GM12878 (cell line): ENCODE results near the gene TTC29. TPM values are rescaled to one million over a fixed set of nuclear protein-coding genes. Genes with fewer than 3 reads are reported as not detected.

Source experiments
- ATAC-seq: fragments of 200-7000 bp; cut with Tn5 transposase; 3 replicates; pipeline ENCODE4 v1.9.1; 2020; ENCODE audit warnings: mild to moderate bottlenecking, moderate library complexity
- BruUV-seq: library from RNA; stranded (reverse); fragments of 400-500 nt; replicated peaks from 2 replicates; lab custom pipeline; 2021; lab: Mats Ljungman, UMichigan
- CTCF ChIA-PET: fragments of 300-600 bp; sonication (Branson Sonifier 250); formaldehyde crosslinking; extraction: SDS; loops from one replicate; lab custom pipeline; 2021; ENCODE audit warnings: inconsistent platforms; lab: Yijun Ruan, JAX
- POLR2A ChIA-PET: fragments of 350-600 bp; formaldehyde crosslinking; extraction: SDS; loops from one replicate; lab custom pipeline; 2021; ENCODE audit warnings: inconsistent platforms; lab: Charles Lee
- RAD21 ChIA-PET: fragments of 300-600 bp; sonication (Branson Sonifier 250); formaldehyde crosslinking; loops from one replicate; lab custom pipeline; 2023; ENCODE audit warnings: antibody characterized with exemption; ENCODE audit not compliant: unreplicated experiment; lab: Charles Lee
- SMC1A ChIA-PET: fragments of 300-600 bp; sonication (Branson Sonifier 250); formaldehyde crosslinking; loops from one replicate; lab custom pipeline; 2023; ENCODE audit not compliant: unreplicated experiment, uncharacterized antibody; lab: Charles Lee
- DNase-seq: peaks from one replicate; pipeline ENCODE4 v3.0.0-alpha.2; 2011; ENCODE audit warnings: low read depth, low spot score
- FAIRE-seq: peaks from 3 replicates; lab custom pipeline; 2011; peaks lifted over from hg19 to GRCh38; lab: Jason Lieb, UNC
- H2AFZ ChIP-seq: 2 replicates; pipeline ENCODE4 v1.6.0; 2011; ENCODE audit warnings: low read depth, low read length, control low read depth; ENCODE audit not compliant: control insufficient read depth
- H3K27ac ChIP-seq: 2 replicates; pipeline ENCODE4 v1.5.1; 2011; ENCODE audit warnings: control low read depth; ENCODE audit not compliant: control insufficient read depth, insufficient read depth
- H3K27me3 ChIP-seq, 2 experiments: replicated peaks in 1 of 2; 2 replicates each; pipeline versions ENCODE4 v1.6.0 to v1.6.1; 2011; ENCODE audit warnings: low read length in 1 of 2; ENCODE audit not compliant: control insufficient read depth in 2 of 2, insufficient read depth in 2 of 2
- H3K36me3 ChIP-seq, 2 experiments: 2 replicates each; pipeline ENCODE4 v1.5.1; 2011; ENCODE audit warnings: low read length in 1 of 2; ENCODE audit not compliant: control insufficient read depth in 2 of 2, insufficient read depth in 2 of 2
- H3K4me1 ChIP-seq: 2 replicates; pipeline ENCODE4 v1.6.1; 2011; ENCODE audit warnings: mild to moderate bottlenecking, low read length, moderate library complexity, mixed read lengths; ENCODE audit not compliant: control insufficient read depth, insufficient read depth
- H3K4me2 ChIP-seq: 2 replicates; pipeline ENCODE4 v1.6.0; 2011; ENCODE audit warnings: control low read depth; ENCODE audit not compliant: control insufficient read depth, insufficient read depth
- H3K4me3 ChIP-seq: fragments of 200-600 bp; sonication (generic); 2 replicates; pipeline ENCODE4 v1.5.1; 2016
- H3K79me2 ChIP-seq: 2 replicates; pipeline ENCODE4 v1.6.0; 2011; ENCODE audit warnings: low read length; ENCODE audit not compliant: control insufficient read depth, insufficient read depth
- H3K9ac ChIP-seq: 2 replicates; pipeline ENCODE4 v1.8.0; 2011; ENCODE audit warnings: low read length, control low read depth, mixed read lengths; ENCODE audit not compliant: control insufficient read depth, insufficient read depth
- H3K9me3 ChIP-seq: replicated peaks from 3 replicates; pipeline ENCODE4 v1.5.1; 2011; ENCODE audit warnings: mild to moderate bottlenecking, low read length; ENCODE audit not compliant: control insufficient read depth, insufficient read depth
- H4K20me1 ChIP-seq: 2 replicates; pipeline ENCODE4 v1.6.0; 2011; ENCODE audit not compliant: control insufficient read depth, insufficient read depth
- ASH2L ChIP-seq: fragments of 300-600, 200-600 bp; sonication (generic); IDR thresholded peaks from 2 replicates; pipeline ENCODE4 v1.6.1; 2017; ENCODE audit warnings: low read depth, mild to moderate bottlenecking, borderline replicate concordance
- CREM ChIP-seq: IDR thresholded peaks from 2 replicates; pipeline ENCODE4 v1.6.1; 2014; ENCODE audit warnings: antibody characterized with exemption, low read depth
- EZH2 ChIP-seq: IDR thresholded peaks from 2 replicates; pipeline ENCODE4 v1.6.1; 2012; ENCODE audit warnings: low read depth, mild to moderate bottlenecking, control low read depth, inconsistent platforms, low read length, borderline replicate concordance; ENCODE audit not compliant: control insufficient read depth
- HCFC1 ChIP-seq: fragments of 150-350 bp; IDR thresholded peaks from 2 replicates; pipeline ENCODE4 v1.6.1; 2014; ENCODE audit warnings: low read length
- HDGF ChIP-seq: fragments of 450-650 bp; IDR thresholded peaks from 2 replicates; pipeline ENCODE4 v1.6.1; 2016; ENCODE audit warnings: antibody characterized with exemption
- NFIC ChIP-seq: IDR thresholded peaks from 2 replicates; pipeline ENCODE4 v1.6.1; 2012; ENCODE audit warnings: low read depth, mild to moderate bottlenecking, inconsistent platforms, low read length, moderate library complexity
- RBBP5 ChIP-seq: fragments of 200-600 bp; sonication (generic); conservative IDR thresholded peaks from 2 replicates; pipeline ENCODE4 v1.6.1; 2016
- SIN3A ChIP-seq: IDR thresholded peaks from 2 replicates; pipeline ENCODE4 v1.6.1; 2012; ENCODE audit warnings: low read depth, low read length, improper control_type of control experiment
- TCF3 ChIP-seq: IDR thresholded peaks from 2 replicates; pipeline ENCODE4 v1.6.1; 2012; ENCODE audit warnings: low read depth, mild to moderate bottlenecking, low read length, borderline replicate concordance; ENCODE audit not compliant: insufficient read depth
- WGBS: methylation state at CpG from one replicate; pipeline ENCODE4 v1.1.6; 2016; ENCODE audit warnings: low lambda C conversion rate; ENCODE audit not compliant: insufficient replicate concordance, insufficient coverage; ENCODE audit errors: missing lambda C conversion rate; 5-methylcytosine and 5-hydroxymethylcytosine counted together
- in situ Hi-C: fragments of 300-500 bp; cut with MboI; formaldehyde crosslinking; loops from 9 replicates; pipeline ENCODE4 v1.14.3; 2018; ENCODE audit warnings: mixed read lengths
- intact Hi-C: fragments of 100-400 bp; cut with micrococcal nuclease; formaldehyde crosslinking; loops from one replicate; pipeline ENCODE4 v1.14.2; 2022; ENCODE audit not compliant: unreplicated experiment
- polyA plus RNA-seq, 11 experiments: library from polyadenylated mRNA; depleted of rRNA in 4 of 11; unstranded in 6 of 11; stranded (reverse) in 5 of 11; fragments of >200 nt; fragmentation: Nextera tagmentation in 4 of 11; fragmentation: Illumina TruSeq in 1 of 11; extraction: Ambion mirVana in 4 of 11; extraction: Trizol in 1 of 11; gene quantifications; 1 replicate in 1 of 11; 2 replicates in 10 of 11; pipeline versions ENCODE4 v1.2.1 to v1.2.3, GENCODE V29; 2011 to 2016; ENCODE audit warnings: inconsistent platforms in 2 of 11, missing spikeins in 2 of 11, low read depth in 1 of 11
- total RNA-seq, 4 experiments: library from RNA; depleted of rRNA in 3 of 4; stranded (reverse); fragments of >200 nt in 3 of 4; fragmentation: Illumina TruSeq in 1 of 4; extraction: Trizol in 1 of 4; gene quantifications; 2 replicates each; pipeline versions ENCODE4 v1.2.1 to v1.2.3, GENCODE V29; 2013 to 2021
- TF ChIP-seq, protein P1 (sequence below), 3 experiments: IDR thresholded peaks in 2 of 3; conservative IDR thresholded peaks in 1 of 3; 2 replicates each; pipeline ENCODE4 v1.5.1; 2011; ENCODE audit warnings: low read depth in 3 of 3, low read length in 3 of 3, mild to moderate bottlenecking in 3 of 3, control low read depth in 2 of 3, moderate library complexity in 2 of 3, inconsistent platforms in 1 of 3, mixed read lengths in 1 of 3; ENCODE audit not compliant: control insufficient read depth in 2 of 3, insufficient read depth in 1 of 3; ENCODE audit errors: extremely low read depth in 1 of 3
- TF ChIP-seq, protein P2 (sequence below): fragments of 450-650 bp; IDR thresholded peaks from 2 replicates; pipeline ENCODE4 v1.6.1; 2018; ENCODE audit warnings: mild to moderate bottlenecking, low read depth, moderate library complexity; ENCODE audit not compliant: partially characterized antibody
- TF ChIP-seq, protein P3 (sequence below): fragments of 450-650 bp; IDR thresholded peaks from 2 replicates; pipeline ENCODE4 v1.6.1; 2017; ENCODE audit warnings: mild to moderate bottlenecking, moderate library complexity
- TF ChIP-seq, protein P4 (sequence below): fragments of 150-350 bp; IDR thresholded peaks from 2 replicates; pipeline ENCODE4 v1.6.1; 2016; ENCODE audit warnings: low read depth, low read length

TTC29 gene
- total and polyA plus RNA-seq, 10 of the 15 experiments (the other 5 are each of a cell fraction or from before 2014, with no cell fraction given) = not detected

DNA sequence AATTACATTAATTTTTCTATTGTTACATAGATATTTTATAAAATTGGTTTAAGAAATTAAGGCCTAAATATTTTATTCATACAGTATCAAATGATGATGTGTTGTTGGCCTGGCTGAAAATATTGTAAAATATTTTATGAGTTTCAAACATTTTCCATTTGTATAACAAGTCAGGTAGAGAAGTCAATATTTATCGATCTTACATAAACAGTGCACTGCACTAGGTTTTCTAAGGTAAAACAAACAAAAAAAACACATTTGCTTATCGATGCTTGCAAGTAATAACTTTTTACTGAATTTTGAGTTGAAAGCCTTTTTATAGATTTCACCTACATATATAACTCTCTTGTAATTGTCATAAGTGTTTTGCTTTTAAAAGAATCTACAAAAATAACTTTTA, 7.2 kb upstream of the TTC29 start:
- Histone ChIP-seq H3K9ac (no peak overlapping the region), H3K4me3 (no peak overlapping the region), H3K36me3 (no peaks in the 10 kb centered on the region), H2AFZ (no peak overlapping the region), H3K27ac (no peak overlapping the region), H4K20me1 (no peaks in the 10 kb centered on the region), H3K79me2 (no peaks in the 10 kb centered on the region), H3K27me3 (no peaks in the 10 kb centered on the region), H3K4me2 (no peak overlapping the region), H3K4me1 (no peaks in the 10 kb centered on the region), H3K9me3 (no peaks in the 10 kb centered on the region)
- DNase-seq (no peak), ATAC-seq (no peak), FAIRE-seq (no peak)
- intact Hi-C loops = no loop called here
- RAD21 ChIA-PET = no interaction called here
- BruUV-seq = no TSS peak
- TF ChIP-seq SIN3A = no peak
- no peak for TF ChIP-seq ASH2L
- TF ChIP-seq, protein P1, sequence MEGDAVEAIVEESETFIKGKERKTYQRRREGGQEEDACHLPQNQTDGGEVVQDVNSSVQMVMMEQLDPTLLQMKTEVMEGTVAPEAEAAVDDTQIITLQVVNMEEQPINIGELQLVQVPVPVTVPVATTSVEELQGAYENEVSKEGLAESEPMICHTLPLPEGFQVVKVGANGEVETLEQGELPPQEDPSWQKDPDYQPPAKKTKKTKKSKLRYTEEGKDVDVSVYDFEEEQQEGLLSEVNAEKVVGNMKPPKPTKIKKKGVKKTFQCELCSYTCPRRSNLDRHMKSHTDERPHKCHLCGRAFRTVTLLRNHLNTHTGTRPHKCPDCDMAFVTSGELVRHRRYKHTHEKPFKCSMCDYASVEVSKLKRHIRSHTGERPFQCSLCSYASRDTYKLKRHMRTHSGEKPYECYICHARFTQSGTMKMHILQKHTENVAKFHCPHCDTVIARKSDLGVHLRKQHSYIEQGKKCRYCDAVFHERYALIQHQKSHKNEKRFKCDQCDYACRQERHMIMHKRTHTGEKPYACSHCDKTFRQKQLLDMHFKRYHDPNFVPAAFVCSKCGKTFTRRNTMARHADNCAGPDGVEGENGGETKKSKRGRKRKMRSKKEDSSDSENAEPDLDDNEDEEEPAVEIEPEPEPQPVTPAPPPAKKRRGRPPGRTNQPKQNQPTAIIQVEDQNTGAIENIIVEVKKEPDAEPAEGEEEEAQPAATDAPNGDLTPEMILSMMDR (IDR thresholded peaks at IDR 0.05 in 2 of 3, conservative IDR thresholded peaks at IDR 0.05 in 1 of 3; ENCODE audit: control insufficient read depth in 2 of 3, extremely low read depth in 1 of 3, insufficient read depth in 1 of 3, low read depth in 3 of 3, low read length in 3 of 3) = no peak
- TF ChIP-seq, protein P2, sequence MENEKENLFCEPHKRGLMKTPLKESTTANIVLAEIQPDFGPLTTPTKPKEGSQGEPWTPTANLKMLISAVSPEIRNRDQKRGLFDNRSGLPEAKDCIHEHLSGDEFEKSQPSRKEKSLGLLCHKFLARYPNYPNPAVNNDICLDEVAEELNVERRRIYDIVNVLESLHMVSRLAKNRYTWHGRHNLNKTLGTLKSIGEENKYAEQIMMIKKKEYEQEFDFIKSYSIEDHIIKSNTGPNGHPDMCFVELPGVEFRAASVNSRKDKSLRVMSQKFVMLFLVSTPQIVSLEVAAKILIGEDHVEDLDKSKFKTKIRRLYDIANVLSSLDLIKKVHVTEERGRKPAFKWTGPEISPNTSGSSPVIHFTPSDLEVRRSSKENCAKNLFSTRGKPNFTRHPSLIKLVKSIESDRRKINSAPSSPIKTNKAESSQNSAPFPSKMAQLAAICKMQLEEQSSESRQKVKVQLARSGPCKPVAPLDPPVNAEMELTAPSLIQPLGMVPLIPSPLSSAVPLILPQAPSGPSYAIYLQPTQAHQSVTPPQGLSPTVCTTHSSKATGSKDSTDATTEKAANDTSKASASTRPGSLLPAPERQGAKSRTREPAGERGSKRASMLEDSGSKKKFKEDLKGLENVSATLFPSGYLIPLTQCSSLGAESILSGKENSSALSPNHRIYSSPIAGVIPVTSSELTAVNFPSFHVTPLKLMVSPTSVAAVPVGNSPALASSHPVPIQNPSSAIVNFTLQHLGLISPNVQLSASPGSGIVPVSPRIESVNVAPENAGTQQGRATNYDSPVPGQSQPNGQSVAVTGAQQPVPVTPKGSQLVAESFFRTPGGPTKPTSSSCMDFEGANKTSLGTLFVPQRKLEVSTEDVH = no peak
- TF ChIP-seq, protein P3, sequence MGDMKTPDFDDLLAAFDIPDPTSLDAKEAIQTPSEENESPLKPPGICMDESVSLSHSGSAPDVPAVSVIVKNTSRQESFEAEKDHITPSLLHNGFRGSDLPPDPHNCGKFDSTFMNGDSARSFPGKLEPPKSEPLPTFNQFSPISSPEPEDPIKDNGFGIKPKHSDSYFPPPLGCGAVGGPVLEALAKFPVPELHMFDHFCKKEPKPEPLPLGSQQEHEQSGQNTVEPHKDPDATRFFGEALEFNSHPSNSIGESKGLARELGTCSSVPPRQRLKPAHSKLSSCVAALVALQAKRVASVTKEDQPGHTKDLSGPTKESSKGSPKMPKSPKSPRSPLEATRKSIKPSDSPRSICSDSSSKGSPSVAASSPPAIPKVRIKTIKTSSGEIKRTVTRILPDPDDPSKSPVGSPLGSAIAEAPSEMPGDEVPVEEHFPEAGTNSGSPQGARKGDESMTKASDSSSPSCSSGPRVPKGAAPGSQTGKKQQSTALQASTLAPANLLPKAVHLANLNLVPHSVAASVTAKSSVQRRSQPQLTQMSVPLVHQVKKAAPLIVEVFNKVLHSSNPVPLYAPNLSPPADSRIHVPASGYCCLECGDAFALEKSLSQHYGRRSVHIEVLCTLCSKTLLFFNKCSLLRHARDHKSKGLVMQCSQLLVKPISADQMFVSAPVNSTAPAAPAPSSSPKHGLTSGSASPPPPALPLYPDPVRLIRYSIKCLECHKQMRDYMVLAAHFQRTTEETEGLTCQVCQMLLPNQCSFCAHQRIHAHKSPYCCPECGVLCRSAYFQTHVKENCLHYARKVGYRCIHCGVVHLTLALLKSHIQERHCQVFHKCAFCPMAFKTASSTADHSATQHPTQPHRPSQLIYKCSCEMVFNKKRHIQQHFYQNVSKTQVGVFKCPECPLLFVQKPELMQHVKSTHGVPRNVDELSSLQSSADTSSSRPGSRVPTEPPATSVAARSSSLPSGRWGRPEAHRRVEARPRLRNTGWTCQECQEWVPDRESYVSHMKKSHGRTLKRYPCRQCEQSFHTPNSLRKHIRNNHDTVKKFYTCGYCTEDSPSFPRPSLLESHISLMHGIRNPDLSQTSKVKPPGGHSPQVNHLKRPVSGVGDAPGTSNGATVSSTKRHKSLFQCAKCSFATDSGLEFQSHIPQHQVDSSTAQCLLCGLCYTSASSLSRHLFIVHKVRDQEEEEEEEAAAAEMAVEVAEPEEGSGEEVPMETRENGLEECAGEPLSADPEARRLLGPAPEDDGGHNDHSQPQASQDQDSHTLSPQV = no peak
- TF ChIP-seq HDGF = no peak
- TF ChIP-seq, protein P4, sequence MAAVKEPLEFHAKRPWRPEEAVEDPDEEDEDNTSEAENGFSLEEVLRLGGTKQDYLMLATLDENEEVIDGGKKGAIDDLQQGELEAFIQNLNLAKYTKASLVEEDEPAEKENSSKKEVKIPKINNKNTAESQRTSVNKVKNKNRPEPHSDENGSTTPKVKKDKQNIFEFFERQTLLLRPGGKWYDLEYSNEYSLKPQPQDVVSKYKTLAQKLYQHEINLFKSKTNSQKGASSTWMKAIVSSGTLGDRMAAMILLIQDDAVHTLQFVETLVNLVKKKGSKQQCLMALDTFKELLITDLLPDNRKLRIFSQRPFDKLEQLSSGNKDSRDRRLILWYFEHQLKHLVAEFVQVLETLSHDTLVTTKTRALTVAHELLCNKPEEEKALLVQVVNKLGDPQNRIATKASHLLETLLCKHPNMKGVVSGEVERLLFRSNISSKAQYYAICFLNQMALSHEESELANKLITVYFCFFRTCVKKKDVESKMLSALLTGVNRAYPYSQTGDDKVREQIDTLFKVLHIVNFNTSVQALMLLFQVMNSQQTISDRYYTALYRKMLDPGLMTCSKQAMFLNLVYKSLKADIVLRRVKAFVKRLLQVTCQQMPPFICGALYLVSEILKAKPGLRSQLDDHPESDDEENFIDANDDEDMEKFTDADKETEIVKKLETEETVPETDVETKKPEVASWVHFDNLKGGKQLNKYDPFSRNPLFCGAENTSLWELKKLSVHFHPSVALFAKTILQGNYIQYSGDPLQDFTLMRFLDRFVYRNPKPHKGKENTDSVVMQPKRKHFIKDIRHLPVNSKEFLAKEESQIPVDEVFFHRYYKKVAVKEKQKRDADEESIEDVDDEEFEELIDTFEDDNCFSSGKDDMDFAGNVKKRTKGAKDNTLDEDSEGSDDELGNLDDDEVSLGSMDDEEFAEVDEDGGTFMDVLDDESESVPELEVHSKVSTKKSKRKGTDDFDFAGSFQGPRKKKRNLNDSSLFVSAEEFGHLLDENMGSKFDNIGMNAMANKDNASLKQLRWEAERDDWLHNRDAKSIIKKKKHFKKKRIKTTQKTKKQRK = no peak
- TF ChIP-seq TCF3 = no peak
- no peak for TF ChIP-seq NFIC
- TF ChIP-seq EZH2 = no peak
- no peak for TF ChIP-seq RBBP5
- TF ChIP-seq CREM = no peak
- TF ChIP-seq HCFC1 = no peak
- in situ Hi-C loops = no loop called here
- POLR2A ChIA-PET = no interaction called here
- SMC1A ChIA-PET = no interaction called here
- WGBS = 4% methylated on average over 2 of the region's 2 CpGs
- CTCF ChIA-PET = no interaction called here
